ENCODE results near the gene MARCHF10. TPM values are rescaled to one million over a fixed set of nuclear protein-coding genes. Genes with fewer than 3 reads are reported as not detected.

Gene MARCHF10
- polyA plus RNA-seq, 3 donors = not detected

DNA sequence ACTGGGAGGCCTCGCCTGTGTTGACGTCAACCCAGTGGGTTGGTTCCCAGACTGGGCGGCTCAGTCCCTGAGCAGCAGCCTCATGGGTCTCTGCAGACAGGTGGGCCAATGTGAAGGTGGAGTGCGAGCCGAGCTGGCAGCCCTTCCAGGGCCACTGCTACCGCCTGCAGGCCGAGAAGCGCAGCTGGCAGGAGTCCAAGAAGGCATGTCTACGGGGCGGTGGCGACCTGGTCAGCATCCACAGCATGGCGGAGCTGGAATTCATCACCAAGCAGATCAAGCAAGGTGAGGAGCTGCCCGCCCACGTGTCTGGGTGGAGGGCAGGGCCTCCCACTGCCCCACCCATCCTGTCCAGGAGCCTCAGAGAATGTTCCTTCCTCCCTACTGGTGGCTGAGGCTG is 136.6 kb downstream of the MARCHF10 start:
- intact Hi-C loops (cut with micrococcal nuclease) = no loop called here
- 83% methylated on average over 14 of the region's 14 CpGs for WGBS (ENCODE audit: insufficient coverage)

DNA sequence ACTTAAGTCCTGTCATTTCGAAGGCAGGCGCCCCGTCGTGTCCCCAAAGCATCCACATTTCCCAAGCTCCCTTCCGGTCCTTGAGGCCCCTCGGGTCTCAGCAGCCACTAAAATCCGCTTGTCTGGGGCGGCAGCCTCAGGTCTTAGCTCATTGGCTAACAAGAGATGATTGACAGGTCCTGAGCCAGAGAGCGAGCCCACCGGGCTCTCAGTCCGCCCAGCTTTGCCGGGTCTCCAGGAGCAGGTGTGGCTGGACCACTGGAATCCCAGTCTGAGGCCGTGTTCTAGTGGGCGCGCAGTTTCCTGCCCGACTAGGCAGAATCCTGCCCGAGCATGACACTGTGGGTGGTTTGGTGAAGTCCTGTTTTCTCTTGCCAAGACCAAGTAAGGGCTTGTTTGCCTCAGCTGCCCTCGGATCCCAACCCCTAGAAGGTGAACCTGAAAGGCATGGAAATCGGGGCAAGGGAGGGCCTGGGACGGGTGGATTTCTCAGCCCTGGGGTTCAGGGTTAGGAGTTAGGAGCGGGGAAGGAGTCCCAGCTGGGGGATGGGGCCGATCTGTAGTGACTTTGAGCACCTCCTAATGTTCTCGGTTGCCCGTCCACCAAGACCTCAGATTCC is 137.8 kb downstream of the MARCHF10 start:
- Histone ChIP-seq H3K4me3 (replicated peaks in 1 of 3; ENCODE audit: low read depth in 2 of 3, low read length in 3 of 3) (no peak overlapping the region), H3K9ac (ENCODE audit: insufficient read depth, low read length, poor library complexity, severe bottlenecking) (no peak overlapping the region), H3K4me1 (ENCODE audit: control insufficient read depth in 1 of 2, insufficient read depth in 2 of 2, low read length in 2 of 2) (no peaks in the 10 kb centered on the region), H3K27me3 (ENCODE audit: control insufficient read depth in 2 of 2, insufficient read depth in 2 of 2, low read length in 2 of 2) (no peaks in the 10 kb centered on the region), H3K9me3 (replicated peaks in 1 of 2; ENCODE audit: control insufficient read depth in 1 of 2, insufficient read depth in 1 of 2, low read length in 2 of 2) (no peaks in the 10 kb centered on the region), H3K36me3 (replicated peaks in 1 of 2; ENCODE audit: control insufficient read depth in 1 of 2, insufficient read depth in 2 of 2, low read length in 2 of 2) (no peaks in the 10 kb centered on the region), H3K4me2 (replicated peaks; ENCODE audit: extremely low read depth, low read length, poor library complexity, severe bottlenecking) (no peak overlapping the region), H3K79me2 (ENCODE audit: insufficient read depth, low read length) (no peaks in the 10 kb centered on the region), H4K20me1 (ENCODE audit: insufficient read depth, low read length) (no peaks in the 10 kb centered on the region), H3K27ac (ENCODE audit: low read depth in 1 of 2, low read length in 2 of 2) (no peak overlapping the region), H2AFZ (ENCODE audit: insufficient read depth, low read depth, low read length, poor library complexity, severe bottlenecking) (no peak overlapping the region)
- Mint-ChIP-seq H3K4me3 (no peak overlapping the region), H3K36me3 (no peaks in the 10 kb centered on the region), H3K27ac (no peak overlapping the region), H3K9me3 (no peaks in the 10 kb centered on the region), H3K4me1 (no peaks in the 10 kb centered on the region), H3K27me3 (ENCODE audit: low read depth in 3 of 3) (no peaks in the 10 kb centered on the region)
- no peak for TF ChIP-seq CTCF (IDR thresholded peaks at IDR 0.05)
- intact Hi-C loops (cut with micrococcal nuclease) = no loop called here
- no peak for DNase-seq
- 88% methylated on average over 19 of the region's 24 CpGs for WGBS (ENCODE audit: insufficient coverage)

More for the DNA sequence above, 136.6 kb downstream of the MARCHF10 start:
- Mint-ChIP-seq H3K4me3 (no peak overlapping the region), H3K4me1 (no peaks in the 10 kb centered on the region), H3K9me3 (no peaks in the 10 kb centered on the region), H3K36me3 (no peaks in the 10 kb centered on the region), H3K27ac (no peak overlapping the region), H3K27me3 (ENCODE audit: low read depth in 3 of 3) (no peaks in the 10 kb centered on the region)
- Histone ChIP-seq H3K36me3 (replicated peaks in 1 of 2; ENCODE audit: control insufficient read depth in 1 of 2, insufficient read depth in 2 of 2, low read length in 2 of 2) (no peaks in the 10 kb centered on the region), H3K9me3 (replicated peaks in 1 of 2; ENCODE audit: control insufficient read depth in 1 of 2, insufficient read depth in 1 of 2, low read length in 2 of 2) (no peaks in the 10 kb centered on the region), H3K27ac (ENCODE audit: low read depth in 1 of 2, low read length in 2 of 2) (no peak overlapping the region), H3K79me2 (ENCODE audit: insufficient read depth, low read length) (no peaks in the 10 kb centered on the region), H3K27me3 (ENCODE audit: control insufficient read depth in 2 of 2, insufficient read depth in 2 of 2, low read length in 2 of 2) (no peaks in the 10 kb centered on the region), H3K9ac (ENCODE audit: insufficient read depth, low read length, poor library complexity, severe bottlenecking) (no peak overlapping the region), H3K4me2 (replicated peaks; ENCODE audit: extremely low read depth, low read length, poor library complexity, severe bottlenecking) (no peak overlapping the region), H3K4me3 (replicated peaks in 1 of 3; ENCODE audit: low read depth in 2 of 3, low read length in 3 of 3) (no peak overlapping the region), H4K20me1 (ENCODE audit: insufficient read depth, low read length) (no peaks in the 10 kb centered on the region), H3K4me1 (ENCODE audit: control insufficient read depth in 1 of 2, insufficient read depth in 2 of 2, low read length in 2 of 2) (no peaks in the 10 kb centered on the region), H2AFZ (ENCODE audit: insufficient read depth, low read depth, low read length, poor library complexity, severe bottlenecking) (no peak overlapping the region)
- no peak for TF ChIP-seq CTCF (IDR thresholded peaks at IDR 0.05)
- DNase-seq = no peak

All from CD14-positive monocyte (primary cell).